H1 (cell line): ENCODE measurements around the gene APLP2.

Source experiments
- CTCF ChIP-seq, 3 experiments: IDR thresholded peaks; 1 replicate in 2 of 3; 2 replicates in 1 of 3; pipeline versions ENCODE4 v1.5.1 to v1.6.1; 2011; ENCODE audit warnings: low read length in 3 of 3, mild to moderate bottlenecking in 3 of 3, inconsistent platforms in 2 of 3, low read depth in 1 of 3, moderate library complexity in 1 of 3; ENCODE audit not compliant: insufficient read depth in 1 of 3; ENCODE audit errors: control extremely low read depth in 1 of 3
- TCF12 ChIP-seq: IDR thresholded peaks from 2 replicates; pipeline ENCODE4 v1.6.1; 2011; ENCODE audit warnings: low read depth, mild to moderate bottlenecking, low read length
- ZNF274 ChIP-seq: IDR thresholded peaks from 2 replicates; pipeline ENCODE4 v1.7.0; 2012; ENCODE audit warnings: low read length, borderline replicate concordance; ENCODE audit errors: extremely low read depth

GRCh38 chr11:130089674-130090073, 20.0 kb downstream of the APLP2 start:
- no peak for TF ChIP-seq CTCF (IDR thresholded peaks at IDR 0.05; ENCODE audit: control extremely low read depth in 1 of 3, insufficient read depth in 1 of 3, low read depth in 1 of 3, low read length in 3 of 3)
- no peak for TF ChIP-seq TCF12
- TF ChIP-seq ZNF274, result no peak
